BLaER1 treated with 17β-estradiol and CSF1 and Interleukin-3, amounts not matched to agents 10 nM and 100 nM (cell line): Measurements from ENCODE around the gene FRMD3.

Experiments used
- H3K27ac ChIP-seq, 11 experiments: shearing (Covaris generic); formaldehyde crosslinking; 2 replicates each; pipeline ENCODE4 v1.8.1; 2022
- H3K27me3 ChIP-seq, 11 experiments: shearing (Covaris generic); formaldehyde crosslinking; 2 replicates each; pipeline ENCODE4 v1.8.1; 2022
- H3K36me3 ChIP-seq, 11 experiments: shearing (Covaris generic); formaldehyde crosslinking; 2 replicates each; pipeline ENCODE4 v1.8.1; 2022
- H3K4me1 ChIP-seq, 10 experiments: shearing (Covaris generic); formaldehyde crosslinking; 2 replicates each; pipeline ENCODE4 v1.8.1; 2022
- H3K4me2 ChIP-seq, 11 experiments: shearing (Covaris generic); formaldehyde crosslinking; 2 replicates each; pipeline ENCODE4 v1.8.1; 2022
- H3K4me3 ChIP-seq, 10 experiments: shearing (Covaris generic); formaldehyde crosslinking; 2 replicates each; pipeline ENCODE4 v1.8.1; 2022
- H3K9ac ChIP-seq, 11 experiments: shearing (Covaris generic); formaldehyde crosslinking; 2 replicates each; pipeline ENCODE4 v1.8.1; 2022
- H3K9me3 ChIP-seq, 11 experiments: shearing (Covaris generic); formaldehyde crosslinking; replicated peaks in 1 of 11; 2 replicates each; pipeline ENCODE4 v1.8.1; 2022
- H4K20me1 ChIP-seq, 11 experiments: shearing (Covaris generic); formaldehyde crosslinking; 2 replicates each; pipeline ENCODE4 v1.8.1; 2022
- Cebpa-rat ChIP-seq, 11 experiments: shearing (Covaris generic); IDR thresholded peaks; 2 replicates each; pipeline ENCODE4 v1.8.1; 2022

The FRMD3 gene

GRCh38 chr9:83425240-83425639 lies 113.0 kb downstream of the FRMD3 start:
- no peaks in the 10 kb centered on the region for H4K20me1 ChIP-seq
- H3K36me3 ChIP-seq, result no peaks in the 10 kb centered on the region
- H3K4me3 ChIP-seq, result no peak overlapping the region
- no peak for TF ChIP-seq Cebpa-rat (IDR thresholded peaks at IDR 0.05)
- H3K9ac ChIP-seq, result no peak overlapping the region
- no peaks in the 10 kb centered on the region for H3K9me3 ChIP-seq
- H3K27me3 ChIP-seq, result no peaks in the 10 kb centered on the region
- H3K27ac ChIP-seq, result no peak overlapping the region
- H3K4me1 ChIP-seq, result no peaks in the 10 kb centered on the region
- no peak overlapping the region for H3K4me2 ChIP-seq

GRCh38 chr9:83424831-83425230 lies 113.4 kb downstream of the FRMD3 start:
- no peak overlapping the region for H3K4me2 ChIP-seq

GRCh38 chr9:83423815-83424707 lies 114.1 kb downstream of the FRMD3 start:
- TF ChIP-seq Cebpa-rat (IDR thresholded peaks at IDR 0.05), result no peak
- Histone ChIP-seq H3K4me2 (no peak overlapping the region), H3K9me3 (no peaks in the 10 kb centered on the region)

More at GRCh38 chr9:83424831-83425230, 113.4 kb downstream of the FRMD3 start:
- Histone ChIP-seq H3K27ac (no peak overlapping the region), H3K4me1 (no peaks in the 10 kb centered on the region), H3K27me3 (no peaks in the 10 kb centered on the region), H3K4me3 (no peak overlapping the region), H4K20me1 (no peaks in the 10 kb centered on the region), H3K36me3 (no peaks in the 10 kb centered on the region), H3K9me3 (no peaks in the 10 kb centered on the region), H3K9ac (no peak overlapping the region)
- TF ChIP-seq Cebpa-rat (IDR thresholded peaks at IDR 0.05), result no peak

GRCh38 chr9:83422527-83422926 lies 115.7 kb downstream of the FRMD3 start:
- no peaks in the 10 kb centered on the region for H3K27me3 ChIP-seq
- H3K9ac ChIP-seq, result no peak overlapping the region
- no peaks in the 10 kb centered on the region for H3K36me3 ChIP-seq
- no peak overlapping the region for H3K4me2 ChIP-seq
- H3K27ac ChIP-seq, result no peak overlapping the region
- no peaks in the 10 kb centered on the region for H4K20me1 ChIP-seq
- H3K4me3 ChIP-seq, result no peak overlapping the region
- no peak for TF ChIP-seq Cebpa-rat (IDR thresholded peaks at IDR 0.05)
- no peaks in the 10 kb centered on the region for H3K9me3 ChIP-seq
- no peaks in the 10 kb centered on the region for H3K4me1 ChIP-seq

More at GRCh38 chr9:83423815-83424707, 114.1 kb downstream of the FRMD3 start:
- Histone ChIP-seq H3K4me1 (no peaks in the 10 kb centered on the region), H3K4me3 (no peak overlapping the region), H3K36me3 (no peaks in the 10 kb centered on the region), H3K27ac (no peak overlapping the region), H3K9ac (no peak overlapping the region), H4K20me1 (no peaks in the 10 kb centered on the region), H3K27me3 (no peaks in the 10 kb centered on the region)

- H3K27me3 ChIP-seq, result no peaks in the 10 kb centered on the region
- no peak overlapping the region for H3K27ac ChIP-seq
- H3K4me3 ChIP-seq, result no peak overlapping the region
- H3K4me1 ChIP-seq, result no peaks in the 10 kb centered on the region
- H3K36me3 ChIP-seq, result no peaks in the 10 kb centered on the region
- H4K20me1 ChIP-seq, result no peaks in the 10 kb centered on the region
- no peak overlapping the region for H3K9ac ChIP-seq
- no peak for TF ChIP-seq Cebpa-rat (IDR thresholded peaks at IDR 0.05)
- no peaks in the 10 kb centered on the region for H3K9me3 ChIP-seq
- no peak overlapping the region for H3K4me2 ChIP-seq
Measured at GRCh38 chr9:83420486-83420885, 117.7 kb downstream of the FRMD3 start.

- H4K20me1 ChIP-seq, result no peaks in the 10 kb centered on the region
- H3K9ac ChIP-seq, result no peak overlapping the region
- H3K4me1 ChIP-seq, result no peaks in the 10 kb centered on the region
- H3K36me3 ChIP-seq, result no peaks in the 10 kb centered on the region
- no peak for TF ChIP-seq Cebpa-rat (IDR thresholded peaks at IDR 0.05)
- H3K27ac ChIP-seq, result no peak overlapping the region
- no peak overlapping the region for H3K4me2 ChIP-seq
- no peak overlapping the region for H3K4me3 ChIP-seq
- peaks cover 0 to 4% (median under 1%) of the 10 kb centered on the region in 11 experiments; a peak in 5 of 22 replicates for H3K9me3 ChIP-seq
- H3K27me3 ChIP-seq, result no peaks in the 10 kb centered on the region
Measured at GRCh38 chr9:83419961-83420360, 118.2 kb downstream of the FRMD3 start.

- H3K4me3 ChIP-seq, result no peak overlapping the region
- no peaks in the 10 kb centered on the region for H3K36me3 ChIP-seq
- H3K9ac ChIP-seq, result no peak overlapping the region
- H3K27ac ChIP-seq, result no peak overlapping the region
- H3K27me3 ChIP-seq, result no peaks in the 10 kb centered on the region
- no peaks in the 10 kb centered on the region for H4K20me1 ChIP-seq
- no peaks in the 10 kb centered on the region for H3K4me1 ChIP-seq
- peaks cover 0 to 8% (median 4%) of the 10 kb centered on the region in 11 experiments; a peak in 7 of 22 replicates for H3K9me3 ChIP-seq
- no peak for TF ChIP-seq Cebpa-rat (IDR thresholded peaks at IDR 0.05)
- H3K4me2 ChIP-seq, result no peak overlapping the region
Measured at GRCh38 chr9:83418283-83418682, 119.9 kb downstream of the FRMD3 start.

GRCh38 chr9:83413367-83413766 lies 124.8 kb downstream of the FRMD3 start:
- H3K4me2 ChIP-seq, result no peak overlapping the region
- H3K4me1 ChIP-seq, result no peaks in the 10 kb centered on the region
- no peaks in the 10 kb centered on the region for H3K27me3 ChIP-seq
- H3K4me3 ChIP-seq, result no peak overlapping the region
- TF ChIP-seq Cebpa-rat (IDR thresholded peaks at IDR 0.05), result no peak
- no peaks in the 10 kb centered on the region for H4K20me1 ChIP-seq
- peaks cover 0 to 8% (median 4%) of the 10 kb centered on the region in 11 experiments; a peak in 7 of 22 replicates for H3K9me3 ChIP-seq
- no peaks in the 10 kb centered on the region for H3K36me3 ChIP-seq
- H3K27ac ChIP-seq, result no peak overlapping the region
- H3K9ac ChIP-seq, result no peak overlapping the region

GRCh38 chr9:83410701-83411100 lies 127.5 kb downstream of the FRMD3 start:
- H3K36me3 ChIP-seq, result no peaks in the 10 kb centered on the region
- no peak overlapping the region for H3K4me2 ChIP-seq
- no peaks in the 10 kb centered on the region for H4K20me1 ChIP-seq
- no peaks in the 10 kb centered on the region for H3K27me3 ChIP-seq
- H3K9me3 ChIP-seq, result peaks cover 0 to 8% (median 4%) of the 10 kb centered on the region in 11 experiments; a peak in 7 of 22 replicates
- TF ChIP-seq Cebpa-rat (IDR thresholded peaks at IDR 0.05), result no peak
- no peak overlapping the region for H3K9ac ChIP-seq
- H3K4me1 ChIP-seq, result no peaks in the 10 kb centered on the region
- no peak overlapping the region for H3K4me3 ChIP-seq
- no peak overlapping the region for H3K27ac ChIP-seq

GRCh38 chr9:83406921-83407320 lies 131.3 kb downstream of the FRMD3 start:
- H3K27ac ChIP-seq, result no peak overlapping the region
- no peak for TF ChIP-seq Cebpa-rat (IDR thresholded peaks at IDR 0.05)
- no peaks in the 10 kb centered on the region for H3K9me3 ChIP-seq
- H3K4me3 ChIP-seq, result no peak overlapping the region
- H3K4me1 ChIP-seq, result no peaks in the 10 kb centered on the region
- no peak overlapping the region for H3K4me2 ChIP-seq
- H4K20me1 ChIP-seq, result no peaks in the 10 kb centered on the region
- H3K36me3 ChIP-seq, result no peaks in the 10 kb centered on the region
- H3K27me3 ChIP-seq, result no peaks in the 10 kb centered on the region
- H3K9ac ChIP-seq, result no peak overlapping the region
